ENCODE results near the gene NRXN2.
A peak's percentile ranks its signal among the peaks of the same experiment; 100 is the strongest.

The NRXN2 gene

GRCh38 chr11:64661614-64662013 is 61.4 kb downstream of the NRXN2 start:
- TF ChIP-seq GATA1 (IDR thresholded peaks at IDR 0.05; ENCODE audit: low read depth, low read length) (no peak), POLR2A (IDR thresholded peaks at IDR 0.05; ENCODE audit: low read length) (no peak)

GRCh38 chr11:64661146-64661545 is 61.9 kb downstream of the NRXN2 start:
- TF ChIP-seq POLR2A (IDR thresholded peaks at IDR 0.05; ENCODE audit: low read length) (no peak), GATA1 (IDR thresholded peaks at IDR 0.05; ENCODE audit: low read depth, low read length) (no peak)
- DNase-seq = no peak

More at GRCh38 chr11:64661614-64662013, 61.4 kb downstream of the NRXN2 start:
- no peak for DNase-seq

- no peak for DNase-seq
- TF ChIP-seq GATA1 (IDR thresholded peaks at IDR 0.05; ENCODE audit: low read depth, low read length) (no peak), POLR2A (IDR thresholded peaks at IDR 0.05; ENCODE audit: low read length) (no peak)
These were observed 62.3 kb downstream of the NRXN2 start for GRCh38 chr11:64660706-64661105.

- TF ChIP-seq GATA1 (IDR thresholded peaks at IDR 0.05; ENCODE audit: low read depth, low read length) (no peak), POLR2A (IDR thresholded peaks at IDR 0.05; ENCODE audit: low read length) (no peak)
- DNase-seq = no peak
These were observed 62.8 kb downstream of the NRXN2 start for GRCh38 chr11:64660205-64660604.

GRCh38 chr11:64659417-64660144 is 63.4 kb downstream of the NRXN2 start:
- peak in 1 of 2 experiments; percentile 33 for DNase-seq
- TF ChIP-seq POLR2A (IDR thresholded peaks at IDR 0.05; ENCODE audit: low read length) (no peak), GATA1 (IDR thresholded peaks at IDR 0.05; ENCODE audit: low read depth, low read length) (no peak)

GRCh38 chr11:64658265-64658664 is 64.7 kb downstream of the NRXN2 start:
- TF ChIP-seq GATA1 (IDR thresholded peaks at IDR 0.05; ENCODE audit: low read depth, low read length) = no peak
- TF ChIP-seq POLR2A (IDR thresholded peaks at IDR 0.05; ENCODE audit: low read length) = no peak
- DNase-seq = no peak

GRCh38 chr11:64656862-64657261 is 66.1 kb downstream of the NRXN2 start:
- no peak for DNase-seq
- TF ChIP-seq GATA1 (IDR thresholded peaks at IDR 0.05; ENCODE audit: low read depth, low read length) (no peak), POLR2A (IDR thresholded peaks at IDR 0.05; ENCODE audit: low read length) (no peak)

GRCh38 chr11:64655941-64656601 is 66.9 kb downstream of the NRXN2 start:
- TF ChIP-seq GATA1 (IDR thresholded peaks at IDR 0.05; ENCODE audit: low read depth, low read length) (no peak), POLR2A (IDR thresholded peaks at IDR 0.05; ENCODE audit: low read length) (no peak)
- no peak for DNase-seq

- no peak for TF ChIP-seq POLR2A (IDR thresholded peaks at IDR 0.05; ENCODE audit: low read length)
- TF ChIP-seq GATA1 (IDR thresholded peaks at IDR 0.05; ENCODE audit: low read depth, low read length) = no peak
- DNase-seq = no peak
These were observed 67.9 kb downstream of the NRXN2 start for GRCh38 chr11:64654958-64655541.

GRCh38 chr11:64654439-64654838 is 68.6 kb downstream of the NRXN2 start:
- no peak for DNase-seq
- no peak for TF ChIP-seq POLR2A (IDR thresholded peaks at IDR 0.05; ENCODE audit: low read length)
- TF ChIP-seq GATA1 (IDR thresholded peaks at IDR 0.05; ENCODE audit: low read depth, low read length) = no peak

GRCh38 chr11:64653388-64653973 is 69.5 kb downstream of the NRXN2 start:
- TF ChIP-seq GATA1 (IDR thresholded peaks at IDR 0.05; ENCODE audit: low read depth, low read length) = no peak
- DNase-seq = no peak

- DNase-seq = peak; percentile 52 to 76
- TF ChIP-seq GATA1 (IDR thresholded peaks at IDR 0.05; ENCODE audit: low read depth, low read length) = no peak
- no peak for TF ChIP-seq POLR2A (IDR thresholded peaks at IDR 0.05; ENCODE audit: low read length)
These were observed 70.2 kb downstream of the NRXN2 start for GRCh38 chr11:64652586-64653387.

- DNase-seq = no peak
- TF ChIP-seq POLR2A (IDR thresholded peaks at IDR 0.05; ENCODE audit: low read length) = no peak
- no peak for TF ChIP-seq GATA1 (IDR thresholded peaks at IDR 0.05; ENCODE audit: low read depth, low read length)
These were observed 72.0 kb downstream of the NRXN2 start for GRCh38 chr11:64650923-64651523.
